Measurements from ENCODE around the gene CLASRP. TPM values are rescaled to one million over a fixed set of nuclear protein-coding genes. Genes with fewer than 3 reads are reported as not detected.
"Not testable (repeated sequence)": the region's sequence is repeated elsewhere in the genome, so short reads cannot be mapped to it uniquely, and the experiment has no call there.

CLASRP gene, protein sequence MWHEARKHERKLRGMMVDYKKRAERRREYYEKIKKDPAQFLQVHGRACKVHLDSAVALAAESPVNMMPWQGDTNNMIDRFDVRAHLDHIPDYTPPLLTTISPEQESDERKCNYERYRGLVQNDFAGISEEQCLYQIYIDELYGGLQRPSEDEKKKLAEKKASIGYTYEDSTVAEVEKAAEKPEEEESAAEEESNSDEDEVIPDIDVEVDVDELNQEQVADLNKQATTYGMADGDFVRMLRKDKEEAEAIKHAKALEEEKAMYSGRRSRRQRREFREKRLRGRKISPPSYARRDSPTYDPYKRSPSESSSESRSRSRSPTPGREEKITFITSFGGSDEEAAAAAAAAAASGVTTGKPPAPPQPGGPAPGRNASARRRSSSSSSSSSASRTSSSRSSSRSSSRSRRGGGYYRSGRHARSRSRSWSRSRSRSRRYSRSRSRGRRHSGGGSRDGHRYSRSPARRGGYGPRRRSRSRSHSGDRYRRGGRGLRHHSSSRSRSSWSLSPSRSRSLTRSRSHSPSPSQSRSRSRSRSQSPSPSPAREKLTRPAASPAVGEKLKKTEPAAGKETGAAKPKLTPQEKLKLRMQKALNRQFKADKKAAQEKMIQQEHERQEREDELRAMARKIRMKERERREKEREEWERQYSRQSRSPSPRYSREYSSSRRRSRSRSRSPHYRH
- total RNA-seq: 45.6 TPM
- long read RNA-seq, partial matches to known transcripts: 10 of 28 reads
- long read RNA-seq, other reads (novel, unspliced or antisense): 10 of 28 reads

DNA sequence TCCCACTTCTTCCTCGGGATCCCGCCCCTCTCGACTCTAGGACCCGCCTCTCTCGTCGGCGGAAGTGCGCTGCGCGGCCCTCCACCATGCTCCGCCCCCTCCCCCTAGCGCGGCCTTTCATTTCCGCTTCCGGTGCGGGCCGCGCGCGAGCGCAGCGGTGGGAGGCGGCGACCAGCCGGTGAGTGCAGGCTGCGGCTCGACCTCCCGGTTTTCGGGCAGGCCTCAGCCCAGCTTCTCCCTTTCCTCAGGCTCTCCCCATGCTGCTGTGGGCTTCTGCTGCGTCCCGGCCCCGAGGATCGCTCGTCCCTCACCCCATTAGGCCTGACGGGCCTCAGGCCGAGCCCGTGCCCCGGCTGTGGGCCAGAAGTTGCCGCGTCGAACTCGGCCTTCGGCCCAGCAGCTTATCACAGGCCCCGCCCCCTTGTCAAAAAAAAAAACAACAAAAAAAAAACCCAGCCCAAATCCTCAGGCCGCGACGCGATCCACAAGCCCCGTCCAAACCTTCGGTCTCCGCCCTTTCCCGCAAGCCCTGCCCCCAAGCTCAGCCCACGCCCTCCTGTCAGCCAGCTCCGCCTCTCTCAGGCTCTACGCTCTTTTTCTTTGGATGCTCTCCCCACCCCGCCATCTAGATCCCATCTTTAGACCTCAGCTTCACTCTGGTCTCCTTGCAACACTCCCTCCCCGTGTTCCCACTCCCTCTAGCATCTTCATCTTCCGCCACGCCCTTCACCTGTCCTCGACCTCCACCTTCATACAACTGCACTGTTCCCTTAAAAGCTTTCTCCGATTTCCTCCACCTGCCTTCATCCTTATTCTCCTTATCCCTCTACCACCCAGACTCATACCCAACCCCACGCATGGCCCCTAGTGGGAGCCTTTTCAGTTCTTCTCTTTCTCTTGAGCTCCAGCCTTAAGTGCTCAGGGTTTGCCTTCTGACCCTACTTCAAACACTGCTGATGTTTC lies at the start of gene CLASRP:
CLASRP (plus strand) TSS at position 115 of the 963 bp plus-strand sequence. CDS start 1,168 bp downstream, outside the sequence.
- intact Hi-C loops (cut with DNase I): loop anchor here (2.0 to 5.0 kb wide), 2 partner anchors 38 kb away; partner anchors contain the start of genes GEMIN7, RELB and ZNF296

GRCh38 chr19:44990459-44990858 lies 48.4 kb upstream of the CLASRP start:
- DNase-seq (ENCODE audit: low spot score): no peak
- intact Hi-C loops (cut with DNase I): no loop called here

More for the DNA sequence above, at the start of gene CLASRP:
- DNase-seq (ENCODE audit: low spot score): peak; percentile 97

DNA sequence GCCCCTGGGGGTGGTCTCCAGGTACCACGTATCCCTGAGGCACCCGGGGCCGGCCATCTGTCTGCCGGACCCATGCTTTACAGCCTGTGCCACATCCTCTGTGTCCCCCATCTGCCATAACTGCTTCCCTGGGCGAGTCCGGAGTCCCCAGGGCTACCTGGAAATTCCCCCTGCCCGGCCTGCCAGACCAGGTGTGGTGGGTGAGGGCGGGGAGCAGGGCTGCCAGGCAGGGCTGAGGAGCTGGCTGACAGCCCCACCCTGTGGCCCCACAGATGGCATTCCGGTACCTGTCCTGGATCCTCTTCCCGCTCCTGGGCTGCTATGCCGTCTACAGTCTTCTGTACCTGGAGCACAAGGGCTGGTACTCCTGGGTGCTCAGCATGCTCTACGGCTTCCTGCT lies 47.9 kb upstream of the CLASRP start:
- intact Hi-C loops (cut with DNase I): no loop called here
- no peak for DNase-seq (ENCODE audit: low spot score)

DNA sequence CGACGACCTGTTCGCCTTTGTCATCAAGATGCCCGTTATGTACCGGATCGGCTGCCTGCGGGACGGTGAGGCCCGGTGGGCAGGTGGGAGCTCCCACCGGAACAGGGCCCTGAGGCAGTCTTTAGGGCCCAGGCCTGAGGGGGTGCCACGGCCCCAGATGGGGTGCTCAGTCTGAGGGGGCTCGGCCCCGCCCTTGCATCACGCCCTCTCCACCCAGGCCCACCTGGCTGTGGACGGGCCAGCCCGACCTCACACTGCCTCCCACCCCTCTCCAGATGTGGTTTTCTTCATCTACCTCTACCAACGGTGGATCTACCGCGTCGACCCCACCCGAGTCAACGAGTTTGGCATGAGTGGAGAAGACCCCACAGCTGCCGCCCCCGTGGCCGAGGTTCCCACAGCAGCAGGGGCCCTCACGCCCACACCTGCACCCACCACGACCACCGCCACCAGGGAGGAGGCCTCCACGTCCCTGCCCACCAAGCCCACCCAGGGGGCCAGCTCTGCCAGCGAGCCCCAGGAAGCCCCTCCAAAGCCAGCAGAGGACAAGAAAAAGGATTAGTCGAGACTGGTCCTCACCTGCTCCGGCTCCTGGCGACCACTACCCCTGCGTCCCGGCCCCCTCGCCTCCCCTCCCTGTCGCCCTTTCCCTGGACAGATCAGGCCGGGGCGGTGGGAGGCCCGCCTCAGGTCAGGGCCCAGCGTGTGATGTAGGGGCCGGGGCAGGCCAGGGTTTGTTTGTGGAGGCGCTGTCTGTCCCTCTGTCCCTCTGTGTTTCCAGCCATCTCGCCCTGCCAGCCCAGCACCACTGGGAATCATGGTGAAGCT lies 46.3 kb upstream of the CLASRP start:
- intact Hi-C loops (cut with DNase I): no loop called here
- no peak for DNase-seq (ENCODE audit: low spot score)

- intact Hi-C loops (cut with DNase I): no loop called here
- DNase-seq (ENCODE audit: low spot score): no peak
These were observed 45.3 kb upstream of the CLASRP start for GRCh38 chr19:44993526-44993925.

GRCh38 chr19:44993926-44994537 lies 44.8 kb upstream of the CLASRP start:
- no peak for DNase-seq (ENCODE audit: low spot score)
- intact Hi-C loops (cut with DNase I): no loop called here

DNA sequence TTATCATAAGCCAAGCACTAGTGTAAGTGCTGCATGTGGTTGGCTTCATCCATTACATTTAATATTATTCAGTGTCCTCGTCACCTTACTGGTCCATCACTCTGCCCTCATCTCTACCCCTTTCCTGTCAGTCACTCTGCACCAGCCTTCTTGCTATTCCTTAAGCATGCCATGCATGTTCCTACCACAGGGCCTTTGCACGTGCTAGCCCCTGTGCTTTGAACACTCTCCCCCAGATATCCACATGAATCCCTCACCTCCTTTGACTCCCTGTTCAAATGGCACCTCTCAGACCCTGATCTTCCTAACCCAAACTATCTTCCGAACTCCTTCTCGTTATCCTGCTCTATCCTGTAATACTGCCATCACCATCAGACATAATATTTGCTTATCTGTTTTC lies 40.8 kb upstream of the CLASRP start:
- intact Hi-C loops (cut with DNase I): no loop called here
- no peak for DNase-seq (ENCODE audit: low spot score)

DNA sequence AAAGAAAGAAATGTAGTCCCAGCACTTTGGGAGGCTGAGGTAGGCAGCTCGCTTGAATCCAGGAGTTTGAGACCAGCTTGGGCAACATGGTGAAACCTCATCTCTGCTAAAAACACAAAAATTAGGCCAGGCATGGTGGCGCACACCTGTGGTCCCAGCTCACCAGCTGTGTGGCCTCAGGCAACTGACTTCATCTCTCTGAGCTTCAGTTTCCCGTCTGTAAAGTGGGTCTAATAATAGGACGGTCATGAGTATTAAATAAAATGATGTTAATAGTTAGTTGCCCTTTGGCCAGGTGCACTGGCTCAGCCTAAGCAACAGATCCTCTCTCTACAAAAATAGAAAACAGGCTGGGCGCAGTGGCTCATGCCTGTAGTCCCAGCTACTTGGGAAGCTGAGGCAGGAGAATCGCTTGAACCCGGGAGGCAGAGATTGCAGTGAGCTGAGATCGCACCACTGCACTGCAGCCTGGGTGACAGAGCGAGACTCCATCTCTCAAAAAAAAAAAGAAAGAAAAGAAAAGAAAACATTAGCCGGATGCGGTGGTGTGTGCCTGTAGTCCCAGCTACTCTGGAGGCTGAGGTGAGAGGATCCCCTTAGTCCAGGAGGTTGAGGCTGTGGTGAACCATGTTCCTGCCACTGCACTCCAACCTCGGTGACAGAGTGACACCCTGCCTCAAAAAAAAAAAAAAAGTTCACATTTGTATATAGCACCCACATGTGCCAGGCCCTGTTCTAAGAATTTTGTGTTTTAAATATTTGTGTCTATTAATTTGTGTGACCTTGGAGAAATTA lies 39.5 kb upstream of the CLASRP start:
- DNase-seq (ENCODE audit: low spot score); intact Hi-C loops (cut with DNase I): not testable (repeated sequence)

DNA sequence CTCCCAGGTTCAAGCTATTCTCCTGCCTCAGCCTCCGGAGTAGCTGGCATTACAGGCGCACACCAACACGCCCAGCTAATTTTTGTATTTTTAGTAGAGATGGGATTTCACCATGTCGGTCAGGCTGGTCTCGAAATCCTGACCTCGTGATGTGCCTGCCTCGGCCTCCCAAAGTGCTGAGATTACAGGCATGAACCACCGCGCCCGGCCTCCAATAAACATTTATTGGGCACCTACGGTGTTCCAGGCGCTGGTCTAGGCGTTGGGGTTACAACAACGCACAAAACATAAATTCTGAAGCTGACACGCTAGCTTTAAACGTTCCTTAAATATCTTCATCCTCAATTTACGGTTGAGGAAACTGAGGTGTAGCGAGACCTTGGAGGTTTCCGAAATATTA lies 38.2 kb upstream of the CLASRP start:
- not testable (repeated sequence) for DNase-seq (ENCODE audit: low spot score)
- intact Hi-C loops (cut with DNase I): loop anchor here (2.0 kb wide), 1 partner anchor 38 kb away; the partner anchor contains the start of gene CLASRP

- intact Hi-C loops (cut with DNase I): loop anchor here (2.0 kb wide), 1 partner anchor 38 kb away; the partner anchor contains the start of gene CLASRP
- DNase-seq (ENCODE audit: low spot score): peak; percentile 95
These were observed 37.6 kb upstream of the CLASRP start, which contains the start of gene RELB for GRCh38 chr19:45001087-45001739. TSS of gene RELB (plus strand) at chr19:45001464. CDS start at chr19:45001580, 116 bp downstream.

DNA sequence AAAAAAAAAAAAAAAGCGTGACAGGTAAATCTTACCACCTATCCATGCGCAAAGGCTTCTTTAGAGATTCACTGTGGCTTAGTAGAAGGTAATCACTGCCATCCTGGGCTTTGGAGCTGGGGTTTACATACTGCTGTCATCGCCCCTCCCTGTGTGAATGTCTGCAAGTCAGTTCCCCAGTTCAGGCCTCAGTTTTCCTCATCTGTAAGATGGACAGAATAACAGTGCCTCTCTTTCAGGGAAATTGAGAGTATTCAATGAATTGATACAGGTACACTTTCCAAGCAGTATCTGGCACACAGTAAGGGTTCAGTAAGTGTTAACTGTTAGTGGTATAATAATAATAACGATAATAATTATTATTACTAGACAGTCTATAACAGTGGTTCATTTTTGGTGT lies 35.4 kb upstream of the CLASRP start:
- intact Hi-C loops (cut with DNase I): no loop called here

GRCh38 chr19:45005787-45006186 lies 33.1 kb upstream of the CLASRP start:
- intact Hi-C loops (cut with DNase I): no loop called here
- DNase-seq (ENCODE audit: low spot score): no peak

More for the DNA sequence above, 35.4 kb upstream of the CLASRP start:
- no peak for DNase-seq (ENCODE audit: low spot score)

GRCh38 chr19:45008552-45008951 lies 30.3 kb upstream of the CLASRP start:
- intact Hi-C loops (cut with DNase I): no loop called here
- no peak for DNase-seq (ENCODE audit: low spot score)

- intact Hi-C loops (cut with DNase I): no loop called here
- no peak for DNase-seq (ENCODE audit: low spot score)
These were observed 29.1 kb upstream of the CLASRP start for GRCh38 chr19:45009625-45010255.

- DNase-seq (ENCODE audit: low spot score): no peak
- intact Hi-C loops (cut with DNase I): no loop called here
These were observed 28.5 kb upstream of the CLASRP start for GRCh38 chr19:45010306-45010705.

GRCh38 chr19:45011959-45012358 lies 26.9 kb upstream of the CLASRP start:
- no peak for DNase-seq (ENCODE audit: low spot score)
- intact Hi-C loops (cut with DNase I): no loop called here

Data from cardiac septum (tissue), 1 donor.